ENCODE results near the gene UNG. TPM values are rescaled to one million over a fixed set of nuclear protein-coding genes. Genes with fewer than 3 reads are reported as not detected.

Gene UNG
- total and polyA plus RNA-seq, 2 of the 8 experiments (the other 6 are each of a cell fraction or from before 2014, with no cell fraction given): 71.6 to 163 TPM

DNA sequence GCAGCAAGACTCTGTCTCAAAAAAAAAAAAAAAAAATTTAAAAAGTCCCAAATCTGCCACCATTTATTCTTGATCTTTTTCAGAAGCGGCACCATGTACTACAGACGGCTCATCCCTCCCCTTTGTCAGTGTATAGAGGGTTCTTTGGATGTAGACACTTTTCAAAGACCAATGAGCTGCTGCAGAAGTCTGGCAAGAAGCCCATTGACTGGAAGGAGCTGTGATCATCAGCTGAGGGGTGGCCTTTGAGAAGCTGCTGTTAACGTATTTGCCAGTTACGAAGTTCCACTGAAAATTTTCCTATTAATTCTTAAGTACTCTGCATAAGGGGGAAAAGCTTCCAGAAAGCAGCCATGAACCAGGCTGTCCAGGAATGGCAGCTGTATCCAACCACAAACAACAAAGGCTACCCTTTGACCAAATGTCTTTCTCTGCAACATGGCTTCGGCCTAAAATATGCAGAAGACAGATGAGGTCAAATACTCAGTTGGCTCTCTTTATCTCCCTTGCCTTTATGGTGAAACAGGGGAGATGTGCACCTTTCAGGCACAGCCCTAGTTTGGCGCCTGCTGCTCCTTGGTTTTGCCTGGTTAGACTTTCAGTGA is 12.5 kb downstream of the UNG start:
- Histone ChIP-seq H3K9ac (replicated peaks in 1 of 4; ENCODE audit: extremely low read depth in 1 of 4, low read depth in 3 of 4, low read length in 3 of 4) (no peak overlapping the region), H3K4me1 (replicated peaks in 1 of 4; ENCODE audit: control insufficient read depth in 3 of 4, insufficient read depth in 4 of 4, low read length in 3 of 4) (peaks cover 0 to 2% (median 0%) of the 10 kb centered on the region in 4 experiments; a peak in 4 of 7 replicates), H4K91ac (replicated peaks; ENCODE audit: insufficient read length, low read length) (no peak overlapping the region), H3K18ac (ENCODE audit: extremely low read depth, low read length) (no peak overlapping the region), H3K79me2 (ENCODE audit: control insufficient read depth in 1 of 2, insufficient read depth in 2 of 2, low read length in 2 of 2) (no peaks in the 10 kb centered on the region), H3K23me2 (ENCODE audit: low read depth, low read length) (no peaks in the 10 kb centered on the region), H3K56ac (replicated peaks; ENCODE audit: insufficient read length, low read depth, low read length) (no peak overlapping the region), H3K4me2 (ENCODE audit: insufficient read depth in 1 of 2, low read depth in 2 of 2, low read length in 2 of 2) (no peak overlapping the region), H4K20me1 (replicated peaks in 1 of 2; ENCODE audit: control insufficient read depth in 1 of 2, insufficient read depth in 2 of 2, low read length in 2 of 2) (peaks cover 0 to 2% of the 10 kb centered on the region in 2 experiments), H2BK20ac (ENCODE audit: low read length) (no peak overlapping the region), H3K27me3 (replicated peaks in 1 of 4; ENCODE audit: control insufficient read depth in 3 of 4, extremely low read depth in 1 of 4, insufficient read depth in 3 of 4, low read length in 3 of 4) (no peaks in the 10 kb centered on the region), H3K9me3 (ENCODE audit: insufficient read depth in 2 of 2, low read depth in 1 of 2, low read length in 1 of 2) (no peaks in the 10 kb centered on the region), H2BK15ac (ENCODE audit: low read length) (no peak overlapping the region), H3K27ac (ENCODE audit: low read depth, low read length) (no peak overlapping the region), H2BK120ac (replicated peaks; ENCODE audit: low read depth, low read length) (no peak overlapping the region), H2BK5ac (ENCODE audit: low read depth, low read length) (no peak overlapping the region), H3K14ac (ENCODE audit: insufficient read length) (no peak overlapping the region), H2BK12ac (ENCODE audit: low read depth, low read length) (no peak overlapping the region), H3K4ac (replicated peaks; ENCODE audit: insufficient read length, low read depth, low read length) (no peak overlapping the region), H3K23ac (ENCODE audit: insufficient read length) (no peak overlapping the region), H2AK5ac (ENCODE audit: low read depth, low read length) (no peak overlapping the region), H4K8ac (ENCODE audit: extremely low read depth, insufficient read depth, low read length) (no peak overlapping the region), H3K4me3 (ENCODE audit: extremely low read depth in 1 of 4, insufficient read depth in 2 of 4, low read depth in 3 of 4, low read length in 4 of 4) (no peak overlapping the region), H3K79me1 (ENCODE audit: low read depth, low read length) (no peaks in the 10 kb centered on the region), H2AFZ (ENCODE audit: low read length) (no peak overlapping the region), H3K36me3 (ENCODE audit: control insufficient read depth in 2 of 4, insufficient read depth in 4 of 4, low read length in 3 of 4) (peaks cover 17 to 49% (median 32%) of the 10 kb centered on the region in 4 experiments), H4K5ac (ENCODE audit: insufficient read length, low read depth, low read length) (no peak overlapping the region)
- TF ChIP-seq RAD21 (IDR thresholded peaks at IDR 0.05 in 1 of 2, conservative IDR thresholded peaks at IDR 0.05 in 1 of 2; ENCODE audit: low read depth in 2 of 2, low read length in 2 of 2): no peak
- TF ChIP-seq, protein P1, sequence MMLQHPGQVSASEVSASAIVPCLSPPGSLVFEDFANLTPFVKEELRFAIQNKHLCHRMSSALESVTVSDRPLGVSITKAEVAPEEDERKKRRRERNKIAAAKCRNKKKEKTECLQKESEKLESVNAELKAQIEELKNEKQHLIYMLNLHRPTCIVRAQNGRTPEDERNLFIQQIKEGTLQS (IDR thresholded peaks at IDR 0.05; ENCODE audit: insufficient read depth, low read depth, low read length): no peak
- TF ChIP-seq CHD2 (IDR thresholded peaks at IDR 0.05; ENCODE audit: low read length): no peak
- no peak for TF ChIP-seq SP2 (IDR thresholded peaks at IDR 0.05; ENCODE audit: low read length)
- no peak for TF ChIP-seq ZNF274 (IDR thresholded peaks at IDR 0.05; ENCODE audit: borderline replicate concordance, extremely low read depth, low read length)
- no peak for TF ChIP-seq SP4 (IDR thresholded peaks at IDR 0.05; ENCODE audit: low read length)
- no peak for TF ChIP-seq KDM4A (IDR thresholded peaks at IDR 0.05; ENCODE audit: low read depth, low read length, severe bottlenecking)
- TF ChIP-seq SRF (IDR thresholded peaks at IDR 0.05; ENCODE audit: low read depth, low read length): no peak
- TF ChIP-seq, protein P2, sequence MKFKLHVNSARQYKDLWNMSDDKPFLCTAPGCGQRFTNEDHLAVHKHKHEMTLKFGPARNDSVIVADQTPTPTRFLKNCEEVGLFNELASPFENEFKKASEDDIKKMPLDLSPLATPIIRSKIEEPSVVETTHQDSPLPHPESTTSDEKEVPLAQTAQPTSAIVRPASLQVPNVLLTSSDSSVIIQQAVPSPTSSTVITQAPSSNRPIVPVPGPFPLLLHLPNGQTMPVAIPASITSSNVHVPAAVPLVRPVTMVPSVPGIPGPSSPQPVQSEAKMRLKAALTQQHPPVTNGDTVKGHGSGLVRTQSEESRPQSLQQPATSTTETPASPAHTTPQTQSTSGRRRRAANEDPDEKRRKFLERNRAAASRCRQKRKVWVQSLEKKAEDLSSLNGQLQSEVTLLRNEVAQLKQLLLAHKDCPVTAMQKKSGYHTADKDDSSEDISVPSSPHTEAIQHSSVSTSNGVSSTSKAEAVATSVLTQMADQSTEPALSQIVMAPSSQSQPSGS (IDR thresholded peaks at IDR 0.05; ENCODE audit: low read length): no peak
- FAIRE-seq (no peak), DNase-seq (ENCODE audit: low read depth in 1 of 2, low spot score in 2 of 2) (no peak)
- 94% methylated on average over 6 of the region's 6 CpGs; no CpG with 5 or more reads in 1 of the 2 experiments for WGBS, 2 experiments (ENCODE audit: extremely low coverage in 1 of 2, insufficient coverage in 1 of 2, insufficient read length in 1 of 2, insufficient replicate concordance in 2 of 2, low coverage in 1 of 2, low lambda C conversion rate in 2 of 2, missing lambda C conversion rate in 1 of 2)
- ChIA-PET CTCF (ENCODE audit: partially characterized antibody) (interaction anchor here (1.4 kb wide), 1 partner anchor 11 kb away, joined by 4 read pairs; no protein-coding TSS in a partner anchor), POLR2A (ENCODE audit: partially characterized antibody) (interaction anchor here (0.8 to 6.1 kb wide), 4 partner anchors 9 to 41 kb away, joined by 3 to 34 read pairs (median 7); no protein-coding TSS in a partner anchor)
